Activated naive CD8-positive, alpha-beta T cell (primary cell): ENCODE results near the gene SLC22A3.
"Not testable (repeated sequence)": the region's sequence is repeated elsewhere in the genome, so short reads cannot be mapped to it uniquely, and the experiment has no call there.

Experiments
- H3K27ac Mint-ChIP-seq: one replicate; pipeline ENCODE4 v1.8.0; 2021; ENCODE audit warnings: mixed read lengths
- H3K27me3 Mint-ChIP-seq: one replicate; pipeline ENCODE4 v1.8.0; 2021; ENCODE audit warnings: mixed read lengths
- H3K36me3 Mint-ChIP-seq: one replicate; pipeline ENCODE4 v1.8.0; 2021; ENCODE audit warnings: mixed read lengths
- H3K4me1 Mint-ChIP-seq: one replicate; pipeline ENCODE4 v1.8.0; 2021; ENCODE audit warnings: low read depth, mixed read lengths
- H3K4me3 Mint-ChIP-seq: one replicate; pipeline ENCODE4 v1.8.0; 2021; ENCODE audit warnings: mild to moderate bottlenecking, mixed read lengths
- H3K9me3 Mint-ChIP-seq: one replicate; pipeline ENCODE4 v1.8.0; 2021; ENCODE audit warnings: low read depth, mixed read lengths

The SLC22A3 gene

GRCh38 chr6:160348223-160349019, at the start of gene SLC22A3:
SLC22A3 (plus strand) TSS chr6:160348378; CDS start chr6:160348420, 42 bp downstream.
- H3K27ac Mint-ChIP-seq: no peak within 1 kb of the TSS
- H3K27me3 Mint-ChIP-seq: peaks cover 33% of the 10 kb centered on the region
- H3K4me1 Mint-ChIP-seq: peaks cover 7% of the 10 kb centered on the region
- H3K4me3 Mint-ChIP-seq: peak within 1 kb of the TSS; percentile 18
- no peaks in the 10 kb centered on the region for H3K9me3 Mint-ChIP-seq
- H3K36me3 Mint-ChIP-seq: no peaks in the 10 kb centered on the region

- H3K27me3 Mint-ChIP-seq: peaks cover 4% of the 10 kb centered on the region
- H3K9me3 Mint-ChIP-seq: no peaks in the 10 kb centered on the region
- H3K4me3 Mint-ChIP-seq: no peak overlapping the region
- H3K4me1 Mint-ChIP-seq: no peaks in the 10 kb centered on the region
- no peaks in the 10 kb centered on the region for H3K36me3 Mint-ChIP-seq
- no peak overlapping the region for H3K27ac Mint-ChIP-seq
Observed at GRCh38 chr6:160299559-160299958, 48.6 kb upstream of the SLC22A3 start.

- no peaks in the 10 kb centered on the region for H3K9me3 Mint-ChIP-seq
- H3K4me3 Mint-ChIP-seq: no peak overlapping the region
- no peaks in the 10 kb centered on the region for H3K4me1 Mint-ChIP-seq
- peaks cover 7% of the 10 kb centered on the region for H3K27me3 Mint-ChIP-seq
- no peaks in the 10 kb centered on the region for H3K36me3 Mint-ChIP-seq
- no peak overlapping the region for H3K27ac Mint-ChIP-seq
Observed at GRCh38 chr6:160300076-160300695, 48.0 kb upstream of the SLC22A3 start.

GRCh38 chr6:160301339-160301738, 46.8 kb upstream of the SLC22A3 start:
- no peaks in the 10 kb centered on the region for H3K4me1 Mint-ChIP-seq
- no peak overlapping the region for H3K27ac Mint-ChIP-seq
- no peak overlapping the region for H3K4me3 Mint-ChIP-seq
- H3K9me3 Mint-ChIP-seq: no peaks in the 10 kb centered on the region
- H3K36me3 Mint-ChIP-seq: no peaks in the 10 kb centered on the region
- H3K27me3 Mint-ChIP-seq: peaks cover 7% of the 10 kb centered on the region

GRCh38 chr6:160302431-160303082, 45.6 kb upstream of the SLC22A3 start:
- H3K36me3 Mint-ChIP-seq, H3K9me3 Mint-ChIP-seq, H3K27me3 Mint-ChIP-seq, H3K4me1 Mint-ChIP-seq, H3K27ac Mint-ChIP-seq, H3K4me3 Mint-ChIP-seq: not testable (repeated sequence)

- H3K4me3 Mint-ChIP-seq: no peak overlapping the region
- H3K27me3 Mint-ChIP-seq: peaks cover 9% of the 10 kb centered on the region
- H3K9me3 Mint-ChIP-seq: peaks cover under 1% of the 10 kb centered on the region
- no peaks in the 10 kb centered on the region for H3K4me1 Mint-ChIP-seq
- no peak overlapping the region for H3K27ac Mint-ChIP-seq
- H3K36me3 Mint-ChIP-seq: no peaks in the 10 kb centered on the region
Observed at GRCh38 chr6:160303806-160304205, 44.4 kb upstream of the SLC22A3 start.

- Mint-ChIP-seq H3K36me3 (peaks cover 4% of the 10 kb centered on the region), H3K27me3 (peaks cover 9% of the 10 kb centered on the region), H3K27ac (no peak overlapping the region), H3K9me3 (peaks cover 13% of the 10 kb centered on the region), H3K4me3 (no peak overlapping the region), H3K4me1 (no peaks in the 10 kb centered on the region)
Observed at GRCh38 chr6:160305926-160306713, 42.1 kb upstream of the SLC22A3 start.

- Mint-ChIP-seq H3K27ac (no peak overlapping the region), H3K36me3 (peaks cover 9% of the 10 kb centered on the region), H3K4me3 (no peak overlapping the region), H3K9me3 (peaks cover 26% of the 10 kb centered on the region), H3K4me1 (no peaks in the 10 kb centered on the region), H3K27me3 (peaks cover 3% of the 10 kb centered on the region)
Observed at GRCh38 chr6:160309718-160310117, 38.5 kb upstream of the SLC22A3 start.

- H3K4me1 Mint-ChIP-seq: no peaks in the 10 kb centered on the region
- peaks cover 8% of the 10 kb centered on the region for H3K27me3 Mint-ChIP-seq
- peaks cover 9% of the 10 kb centered on the region for H3K36me3 Mint-ChIP-seq
- no peak overlapping the region for H3K27ac Mint-ChIP-seq
- H3K4me3 Mint-ChIP-seq: no peak overlapping the region
- H3K9me3 Mint-ChIP-seq: peaks cover 26% of the 10 kb centered on the region
Observed at GRCh38 chr6:160312900-160313299, 35.3 kb upstream of the SLC22A3 start.

GRCh38 chr6:160315310-160315709, 32.9 kb upstream of the SLC22A3 start:
- Mint-ChIP-seq H3K4me1 (no peaks in the 10 kb centered on the region), H3K36me3 (peaks cover 7% of the 10 kb centered on the region), H3K27ac (no peak overlapping the region), H3K4me3 (no peak overlapping the region), H3K27me3 (peaks cover 11% of the 10 kb centered on the region), H3K9me3 (peaks cover 15% of the 10 kb centered on the region)

GRCh38 chr6:160316261-160316660, 31.9 kb upstream of the SLC22A3 start:
- H3K4me1 Mint-ChIP-seq: no peaks in the 10 kb centered on the region
- no peak overlapping the region for H3K27ac Mint-ChIP-seq
- H3K36me3 Mint-ChIP-seq: peaks cover 4% of the 10 kb centered on the region
- H3K4me3 Mint-ChIP-seq: no peak overlapping the region
- peaks cover 12% of the 10 kb centered on the region for H3K9me3 Mint-ChIP-seq
- H3K27me3 Mint-ChIP-seq: peaks cover 12% of the 10 kb centered on the region

GRCh38 chr6:160319246-160319645, 28.9 kb upstream of the SLC22A3 start:
- no peak overlapping the region for H3K4me3 Mint-ChIP-seq
- H3K27me3 Mint-ChIP-seq: peaks cover 15% of the 10 kb centered on the region
- peaks cover 3% of the 10 kb centered on the region for H3K9me3 Mint-ChIP-seq
- no peaks in the 10 kb centered on the region for H3K36me3 Mint-ChIP-seq
- H3K27ac Mint-ChIP-seq: no peak overlapping the region
- H3K4me1 Mint-ChIP-seq: no peaks in the 10 kb centered on the region

GRCh38 chr6:160321729-160322505, 26.3 kb upstream of the SLC22A3 start:
- H3K36me3 Mint-ChIP-seq: no peaks in the 10 kb centered on the region
- no peak overlapping the region for H3K27ac Mint-ChIP-seq
- H3K4me1 Mint-ChIP-seq: no peaks in the 10 kb centered on the region
- no peak overlapping the region for H3K4me3 Mint-ChIP-seq
- peaks cover 3% of the 10 kb centered on the region for H3K9me3 Mint-ChIP-seq
- H3K27me3 Mint-ChIP-seq: peaks cover 11% of the 10 kb centered on the region

- H3K4me1 Mint-ChIP-seq: no peaks in the 10 kb centered on the region
- no peaks in the 10 kb centered on the region for H3K36me3 Mint-ChIP-seq
- no peaks in the 10 kb centered on the region for H3K9me3 Mint-ChIP-seq
- no peak overlapping the region for H3K4me3 Mint-ChIP-seq
- H3K27me3 Mint-ChIP-seq: peaks cover 10% of the 10 kb centered on the region
- H3K27ac Mint-ChIP-seq: no peak overlapping the region
Observed at GRCh38 chr6:160327981-160328380, 20.2 kb upstream of the SLC22A3 start.
